ENCODE data around the gene MOCOS.
A peak's percentile ranks its signal among the peaks of the same experiment; 100 is the strongest.

MOCOS gene

GRCh38 chr18:36247036-36247435 lies 59.7 kb downstream of the MOCOS start:
- TF ChIP-seq, protein P1, sequence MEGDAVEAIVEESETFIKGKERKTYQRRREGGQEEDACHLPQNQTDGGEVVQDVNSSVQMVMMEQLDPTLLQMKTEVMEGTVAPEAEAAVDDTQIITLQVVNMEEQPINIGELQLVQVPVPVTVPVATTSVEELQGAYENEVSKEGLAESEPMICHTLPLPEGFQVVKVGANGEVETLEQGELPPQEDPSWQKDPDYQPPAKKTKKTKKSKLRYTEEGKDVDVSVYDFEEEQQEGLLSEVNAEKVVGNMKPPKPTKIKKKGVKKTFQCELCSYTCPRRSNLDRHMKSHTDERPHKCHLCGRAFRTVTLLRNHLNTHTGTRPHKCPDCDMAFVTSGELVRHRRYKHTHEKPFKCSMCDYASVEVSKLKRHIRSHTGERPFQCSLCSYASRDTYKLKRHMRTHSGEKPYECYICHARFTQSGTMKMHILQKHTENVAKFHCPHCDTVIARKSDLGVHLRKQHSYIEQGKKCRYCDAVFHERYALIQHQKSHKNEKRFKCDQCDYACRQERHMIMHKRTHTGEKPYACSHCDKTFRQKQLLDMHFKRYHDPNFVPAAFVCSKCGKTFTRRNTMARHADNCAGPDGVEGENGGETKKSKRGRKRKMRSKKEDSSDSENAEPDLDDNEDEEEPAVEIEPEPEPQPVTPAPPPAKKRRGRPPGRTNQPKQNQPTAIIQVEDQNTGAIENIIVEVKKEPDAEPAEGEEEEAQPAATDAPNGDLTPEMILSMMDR (IDR thresholded peaks at IDR 0.05) = no peak
- TF ChIP-seq ZFX (IDR thresholded peaks at IDR 0.05; ENCODE audit: borderline replicate concordance) = no peak
- peak overlapping the region; percentile 31 for H3K27ac ChIP-seq

DNA sequence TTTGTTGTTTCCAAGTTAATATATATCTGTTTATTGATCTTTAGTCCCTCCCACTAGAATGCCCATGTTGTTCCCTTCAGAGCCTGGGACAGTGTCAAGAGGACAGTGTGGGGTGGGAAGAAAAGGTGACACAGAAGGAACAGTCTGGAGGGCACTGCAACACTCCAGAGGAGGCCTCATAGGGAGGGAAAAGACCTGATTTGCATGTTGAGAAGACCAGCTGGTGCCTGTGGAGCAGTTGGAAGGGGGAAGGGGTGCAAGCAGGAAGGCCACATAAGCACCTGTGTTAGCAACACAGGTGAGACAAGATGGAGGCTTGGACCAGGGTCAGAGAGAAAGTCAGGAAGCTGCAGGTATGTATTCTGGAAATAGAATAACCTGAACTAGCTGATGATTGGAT lies 62.1 kb downstream of the MOCOS start:
- H3K27ac ChIP-seq = no peak overlapping the region
- TF ChIP-seq ZFX (IDR thresholded peaks at IDR 0.05; ENCODE audit: borderline replicate concordance) = no peak
- TF ChIP-seq, protein P1 (IDR thresholded peaks at IDR 0.05) = no peak

DNA sequence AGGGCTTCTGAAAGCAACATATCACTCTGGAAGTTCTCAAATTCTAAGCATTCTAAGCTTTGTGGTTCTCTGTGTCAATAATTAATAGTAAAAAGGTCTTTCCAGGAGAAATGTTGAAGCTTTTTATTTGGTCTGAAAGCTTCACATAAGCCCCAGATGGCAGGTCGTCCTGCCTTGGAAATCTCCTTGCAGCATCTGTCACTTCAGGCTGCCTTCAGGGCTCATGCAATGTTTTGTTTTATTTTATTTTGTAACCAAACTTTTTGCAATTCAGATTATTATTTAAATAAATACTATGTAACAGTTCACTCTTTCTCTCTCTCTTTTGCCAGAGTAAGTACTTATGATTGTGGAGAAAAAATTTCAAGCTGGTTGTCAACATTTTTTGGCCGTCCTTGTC lies 63.5 kb downstream of the MOCOS start:
- H3K27ac ChIP-seq = no peak overlapping the region
- TF ChIP-seq ZFX (IDR thresholded peaks at IDR 0.05; ENCODE audit: borderline replicate concordance) = no peak
- TF ChIP-seq, protein P1 (IDR thresholded peaks at IDR 0.05) = no peak

DNA sequence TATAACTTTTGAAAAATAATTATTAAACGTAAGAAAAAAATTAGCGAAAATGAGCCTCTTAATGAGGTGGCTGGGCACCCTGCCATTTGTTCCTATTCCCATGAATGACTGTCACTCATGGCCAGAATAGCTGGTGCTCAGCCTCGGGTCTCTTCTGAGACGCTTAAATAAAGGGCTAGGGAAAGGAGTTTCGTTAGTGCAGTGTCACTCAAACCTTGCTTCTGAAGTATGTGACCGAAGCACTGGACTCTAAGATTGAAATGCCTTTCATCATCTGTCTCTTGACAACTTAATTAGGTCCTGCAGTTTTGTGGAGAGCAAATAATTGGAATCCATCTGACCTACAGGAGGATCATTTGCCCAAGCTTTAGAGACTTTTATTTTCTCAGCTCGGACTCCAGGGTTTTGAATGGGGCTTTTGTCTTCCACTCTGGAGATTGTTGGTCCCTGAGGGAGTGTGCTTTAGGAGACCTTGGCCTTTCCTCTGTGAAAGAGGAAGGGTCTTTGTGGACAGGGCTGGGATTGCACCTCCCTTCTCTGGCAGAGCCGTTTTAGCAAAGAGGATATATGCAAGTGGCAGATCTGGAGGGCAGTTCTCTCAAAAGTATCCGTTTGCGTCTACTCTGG lies 67.9 kb downstream of the MOCOS start:
- no peak overlapping the region for H3K27ac ChIP-seq
- TF ChIP-seq ZFX (IDR thresholded peaks at IDR 0.05; ENCODE audit: borderline replicate concordance) = no peak
- TF ChIP-seq, protein P1 (IDR thresholded peaks at IDR 0.05) = no peak

GRCh38 chr18:36256094-36256493 lies 68.8 kb downstream of the MOCOS start:
- TF ChIP-seq ZFX (IDR thresholded peaks at IDR 0.05; ENCODE audit: borderline replicate concordance) = no peak
- TF ChIP-seq, protein P1 (IDR thresholded peaks at IDR 0.05) = no peak
- no peak overlapping the region for H3K27ac ChIP-seq

DNA sequence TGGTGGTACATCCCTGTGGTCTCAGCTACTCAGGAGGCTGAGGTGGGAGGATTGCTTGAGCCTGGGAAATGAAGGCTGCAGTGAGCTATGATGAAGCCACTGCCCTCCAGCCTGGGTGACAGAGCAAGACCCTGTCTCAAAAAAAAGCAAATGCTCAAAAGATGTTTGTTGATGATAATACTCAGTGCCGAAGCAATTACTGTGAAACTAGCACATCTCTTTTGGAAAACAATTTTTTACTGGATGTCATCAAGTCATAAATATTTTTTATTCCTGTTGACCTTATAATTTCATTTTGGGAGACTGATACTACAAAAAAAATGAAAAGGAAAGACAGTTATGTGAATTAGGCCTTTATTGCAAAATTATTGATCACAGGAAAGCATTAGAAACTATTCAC lies 75.7 kb downstream of the MOCOS start:
- H3K27ac ChIP-seq = no peak overlapping the region
- TF ChIP-seq, protein P1 (IDR thresholded peaks at IDR 0.05) = no peak
- no peak for TF ChIP-seq ZFX (IDR thresholded peaks at IDR 0.05; ENCODE audit: borderline replicate concordance)

- no peak overlapping the region for H3K27ac ChIP-seq
- no peak for TF ChIP-seq ZFX (IDR thresholded peaks at IDR 0.05; ENCODE audit: borderline replicate concordance)
- TF ChIP-seq, protein P1 (IDR thresholded peaks at IDR 0.05) = no peak
These were observed 77.0 kb downstream of the MOCOS start for GRCh38 chr18:36264283-36264682.
